Stimulated activated CD4-positive, alpha-beta T cell treated with anti-CD3 and anti-CD28 coated beads, Interleukin-1b, Interleukin-23, amount 100 ng/mL, for 1 hour (primary cell): ENCODE data around the gene SLC25A6.
"Not testable (repeated sequence)": the region's sequence is repeated elsewhere in the genome, so short reads cannot be mapped to it uniquely, and the experiment has no call there.

Experiments
- DNase-seq, 2 donors: peaks; one replicate each; pipeline ENCODE4 v3.0.0-alpha.2; 2020; ENCODE audit warnings: low read depth in 2 of 2

The SLC25A6 gene

GRCh38 chrX:1354036-1355019 lies 37.6 kb downstream of the SLC25A6 start:
- no peak for DNase-seq

- no peak for DNase-seq
Observed at GRCh38 chrX:1351981-1352714, 39.8 kb downstream of the SLC25A6 start.

- not testable (repeated sequence) for DNase-seq
Observed at GRCh38 chrX:1349606-1350005, 42.3 kb downstream of the SLC25A6 start.

GRCh38 chrX:1341545-1342184 lies 50.2 kb downstream of the SLC25A6 start:
- DNase-seq: no peak

GRCh38 chrX:1336948-1337779 lies 54.7 kb downstream of the SLC25A6 start:
- no peak for DNase-seq

GRCh38 chrX:1336331-1336943 lies 55.5 kb downstream of the SLC25A6 start, which contains the start of gene IL3RA:
IL3RA (plus strand) TSS chrX:1336785; CDS start chrX:1341766, 4,981 bp downstream.
- DNase-seq: no peak
